ENCODE results near the gene MYH13. TPM values are rescaled to one million over a fixed set of nuclear protein-coding genes. Genes with fewer than 3 reads are reported as not detected.

The MYH13 gene
- total and polyA plus RNA-seq, 12 donors, result not detected

GRCh38 chr17:10396524-10397163 is 23.8 kb upstream of the MYH13 start:
- H3K4me3 ChIP-seq, result no peak overlapping the region
- H3K27ac ChIP-seq, result no peak overlapping the region
- intact Hi-C loops (cut with DNase I), result no loop called here
- TF ChIP-seq CTCF (IDR thresholded peaks at IDR 0.05), result no peak
- H3K9me3 ChIP-seq, result no peaks in the 10 kb centered on the region
- peaks cover 0 to 3% (median 0%) of the 10 kb centered on the region in 7 donors for H3K27me3 ChIP-seq
- 72 to 82% methylated on average over 14 of the region's 14 CpGs for WGBS, 2 donors
- no peaks in the 10 kb centered on the region for H3K36me3 ChIP-seq
- peak in 1 of 2 donors; percentile 5 for DNase-seq
- no peaks in the 10 kb centered on the region for H3K4me1 ChIP-seq
- no peak for ATAC-seq

- ATAC-seq (no peak), DNase-seq (no peak)
- H3K27me3 ChIP-seq, result peaks cover 0 to 9% (median 0%) of the 10 kb centered on the region in 7 donors
- H3K4me1 ChIP-seq, result no peaks in the 10 kb centered on the region
- no peaks in the 10 kb centered on the region for H3K36me3 ChIP-seq
- H3K27ac ChIP-seq, result no peak overlapping the region
- intact Hi-C loops (cut with DNase I), result no loop called here
- TF ChIP-seq CTCF (IDR thresholded peaks at IDR 0.05), result no peak
- H3K9me3 ChIP-seq, result no peaks in the 10 kb centered on the region
- WGBS, 2 donors, result 84 to 86% methylated on average over 6 of the region's 6 CpGs
- no peak overlapping the region for H3K4me3 ChIP-seq
Observed at GRCh38 chr17:10394201-10394887, 21.5 kb upstream of the MYH13 start.

GRCh38 chr17:10392880-10393279 is 20.1 kb upstream of the MYH13 start:
- H3K27me3 ChIP-seq, result peaks cover 0 to 9% (median 0%) of the 10 kb centered on the region in 7 donors

GRCh38 chr17:10385871-10386270 is 13.1 kb upstream of the MYH13 start:
- H3K27ac ChIP-seq, result no peak overlapping the region
- ATAC-seq, result no peak
- 50 to 59% methylated on average over 6 of the region's 6 CpGs for WGBS, 2 donors
- no peaks in the 10 kb centered on the region for H3K4me1 ChIP-seq
- TF ChIP-seq CTCF (IDR thresholded peaks at IDR 0.05), result no peak
- H3K4me3 ChIP-seq, result no peak overlapping the region
- H3K9me3 ChIP-seq, result peaks cover 0 to 9% (median 0%) of the 10 kb centered on the region in 11 donors
- H3K27me3 ChIP-seq, result peaks cover 0 to 16% (median 0%) of the 10 kb centered on the region in 7 donors
- H3K36me3 ChIP-seq, result no peaks in the 10 kb centered on the region
- intact Hi-C loops (cut with DNase I), result no loop called here
- no peak for DNase-seq

More at GRCh38 chr17:10392880-10393279, 20.1 kb upstream of the MYH13 start:
- ATAC-seq, result no peak
- Histone ChIP-seq H3K4me1 (no peaks in the 10 kb centered on the region), H3K9me3 (no peaks in the 10 kb centered on the region), H3K36me3 (no peaks in the 10 kb centered on the region), H3K4me3 (no peak overlapping the region), H3K27ac (no peak overlapping the region)
- 85 to 88% methylated on average over 9 of the region's 9 CpGs for WGBS, 2 donors
- no peak for TF ChIP-seq CTCF (IDR thresholded peaks at IDR 0.05)
- DNase-seq, result no peak
- intact Hi-C loops (cut with DNase I), result no loop called here
